Bronchial epithelial cell (primary cell): ENCODE measurements around the gene VIPR1. TPM values are rescaled to one million over a fixed set of nuclear protein-coding genes. Genes with fewer than 3 reads are reported as not detected.

Experiments used
- total RNA-seq: library from RNA; depleted of rRNA; stranded (reverse); fragments of >200 nt; gene quantifications from 2 replicates; pipeline ENCODE4 v1.2.1, GENCODE V29; 2014

The VIPR1 gene
- total RNA-seq, 1 donor from 2014 or later, result 5.8 TPM

Other genes with a start within 250 kb of the VIPR1 start
- gene CCK, start 236.5 kb upstream of the VIPR1 start, total RNA-seq, result 1.1 and 2.7 TPM in 2 replicates
- not detected in 2 replicates for gene LYZL4, start 92.0 kb upstream of the VIPR1 start, total RNA-seq
- gene SEC22C, start 79.3 kb downstream of the VIPR1 start, total RNA-seq, result 44.7 and 55.0 TPM in 2 replicates
- gene SS18L2, start 88.2 kb downstream of the VIPR1 start, total RNA-seq, result 22.1 and 25.0 TPM in 2 replicates
- gene NKTR, start 98.0 kb downstream of the VIPR1 start, total RNA-seq, result 33.4 and 36.4 TPM in 2 replicates
- gene ZBTB47, start 151.1 kb downstream of the VIPR1 start, total RNA-seq, result 5.8 and 7.6 TPM in 2 replicates
- gene KLHL40, start 182.9 kb downstream of the VIPR1 start, total RNA-seq, result not detected in 2 replicates
- not detected in 2 replicates for gene HHATL, start 200.2 kb downstream of the VIPR1 start, total RNA-seq